ENCODE results near the gene MGAT3.

DNA sequence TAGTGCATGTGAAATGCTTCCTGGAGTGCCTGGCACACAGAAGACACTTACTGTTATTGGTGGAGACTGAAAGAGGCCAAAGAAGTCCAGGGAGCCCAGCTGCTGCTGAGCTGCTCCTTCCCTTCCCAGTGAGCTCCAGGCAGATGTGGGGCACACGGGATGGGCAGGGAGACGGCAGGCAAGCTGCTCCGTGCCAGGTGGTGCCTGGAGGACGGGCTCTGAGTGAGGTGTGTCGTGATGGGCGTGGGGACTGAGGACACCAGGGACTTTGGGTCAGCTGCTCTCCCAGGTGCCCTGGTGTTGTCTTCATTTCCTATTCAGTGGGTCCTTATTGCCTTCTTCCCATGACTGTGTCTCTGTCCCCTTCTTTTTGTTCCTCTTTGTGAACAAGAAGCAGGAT, 37.7 kb upstream of the MGAT3 start:
- TF ChIP-seq POLR2A (IDR thresholded peaks at IDR 0.05) (no peak), POLR2AphosphoS5 (IDR thresholded peaks at IDR 0.05) (no peak)
- TF ChIP-seq, protein P1, sequence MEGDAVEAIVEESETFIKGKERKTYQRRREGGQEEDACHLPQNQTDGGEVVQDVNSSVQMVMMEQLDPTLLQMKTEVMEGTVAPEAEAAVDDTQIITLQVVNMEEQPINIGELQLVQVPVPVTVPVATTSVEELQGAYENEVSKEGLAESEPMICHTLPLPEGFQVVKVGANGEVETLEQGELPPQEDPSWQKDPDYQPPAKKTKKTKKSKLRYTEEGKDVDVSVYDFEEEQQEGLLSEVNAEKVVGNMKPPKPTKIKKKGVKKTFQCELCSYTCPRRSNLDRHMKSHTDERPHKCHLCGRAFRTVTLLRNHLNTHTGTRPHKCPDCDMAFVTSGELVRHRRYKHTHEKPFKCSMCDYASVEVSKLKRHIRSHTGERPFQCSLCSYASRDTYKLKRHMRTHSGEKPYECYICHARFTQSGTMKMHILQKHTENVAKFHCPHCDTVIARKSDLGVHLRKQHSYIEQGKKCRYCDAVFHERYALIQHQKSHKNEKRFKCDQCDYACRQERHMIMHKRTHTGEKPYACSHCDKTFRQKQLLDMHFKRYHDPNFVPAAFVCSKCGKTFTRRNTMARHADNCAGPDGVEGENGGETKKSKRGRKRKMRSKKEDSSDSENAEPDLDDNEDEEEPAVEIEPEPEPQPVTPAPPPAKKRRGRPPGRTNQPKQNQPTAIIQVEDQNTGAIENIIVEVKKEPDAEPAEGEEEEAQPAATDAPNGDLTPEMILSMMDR (IDR thresholded peaks at IDR 0.05): no peak
